ENCODE measurements around the gene DLGAP1. TPM values are rescaled to one million over a fixed set of nuclear protein-coding genes. Genes with fewer than 3 reads are reported as not detected.

Gene DLGAP1
- total and polyA plus RNA-seq, 10 of the 15 experiments (the other 5 are each of a cell fraction or from before 2014, with no cell fraction given), result 0.23 to 27.6 (median 1.9) TPM

DNA sequence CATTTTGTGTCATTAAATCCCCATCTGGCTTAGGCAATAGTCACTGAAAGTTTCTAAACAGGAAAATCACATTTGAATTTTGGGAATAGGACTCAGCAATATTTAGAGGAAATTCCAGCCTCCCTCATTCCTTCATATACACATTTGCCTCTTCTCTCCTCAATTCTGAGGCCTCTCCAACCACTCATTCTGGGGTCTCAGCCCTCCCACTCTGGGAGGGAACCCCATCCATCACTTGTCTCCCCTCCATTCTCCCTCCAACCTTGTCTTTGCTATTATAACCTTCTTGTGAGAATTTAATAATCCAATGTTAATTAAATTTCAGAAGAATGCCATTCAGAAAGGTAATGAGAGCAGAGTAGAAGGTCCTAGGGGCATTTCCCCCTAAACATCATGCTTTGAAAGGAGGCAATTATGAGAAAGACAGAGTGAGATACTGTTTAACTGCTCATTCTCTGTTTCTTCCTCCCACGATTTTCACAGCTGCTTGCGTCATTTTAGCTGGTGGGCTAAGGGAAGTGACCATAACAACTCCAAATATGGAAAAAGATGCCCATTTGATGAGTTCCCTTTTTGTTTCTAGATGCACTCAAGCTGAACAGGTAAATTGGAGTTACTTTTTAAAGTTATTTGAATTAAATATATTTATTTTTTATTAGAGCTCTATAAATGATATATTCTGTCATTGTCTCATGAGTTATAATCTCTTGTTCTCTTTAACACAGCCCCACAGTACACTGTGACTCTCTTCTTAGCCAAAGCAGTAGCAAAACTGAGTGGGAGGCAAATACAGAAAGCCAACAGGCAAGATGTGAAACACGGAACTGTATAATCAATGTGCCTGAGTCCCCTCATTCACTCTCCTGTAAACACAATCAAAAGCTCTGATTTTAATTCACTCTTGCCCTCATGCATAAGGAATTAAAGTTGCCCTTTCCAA lies 135.1 kb downstream of the DLGAP1 start:
- H2AFZ ChIP-seq (ENCODE audit: control insufficient read depth, low read depth, low read length), result no peak overlapping the region
- TSS peak; percentile 72 for BruUV-seq (replicated peaks)
- H3K4me1 ChIP-seq (ENCODE audit: control insufficient read depth, insufficient read depth, low read length), result no peaks in the 10 kb centered on the region
- DNase-seq (ENCODE audit: low read depth, low spot score), result peak; percentile 64
- H4K20me1 ChIP-seq (ENCODE audit: control insufficient read depth, insufficient read depth), result no peaks in the 10 kb centered on the region
- RAD21 ChIA-PET (ENCODE audit: unreplicated experiment), result interaction anchor here (0.7 to 3.9 kb wide), 41 partner anchors 12 to 703 kb away, joined by 3 to 27 read pairs (median 4); no protein-coding TSS in a partner anchor
- in situ Hi-C loops (cut with MboI) (loop anchor here (5.0 kb wide), 1 partner anchor 48 kb away; no protein-coding TSS in a partner anchor), intact Hi-C loops (cut with micrococcal nuclease; ENCODE audit: unreplicated experiment) (loop anchor here (1.0 to 10.0 kb wide), 6 partner anchors 35 to 735 kb away; no protein-coding TSS in a partner anchor)
- CTCF ChIA-PET, result interaction anchor here (0.7 to 1.3 kb wide), 10 partner anchors 13 to 130 kb away, joined by 3 to 4 read pairs (median 3); no protein-coding TSS in a partner anchor
- no peak overlapping the region for H3K4me2 ChIP-seq (ENCODE audit: control insufficient read depth, insufficient read depth)
- H3K4me3 ChIP-seq, result no peak overlapping the region
- H3K9ac ChIP-seq (ENCODE audit: control insufficient read depth, insufficient read depth, low read length), result no peak overlapping the region
- peak; percentile 66 for FAIRE-seq
- H3K27ac ChIP-seq (ENCODE audit: control insufficient read depth, insufficient read depth), result no peak overlapping the region; the same call in 1 of the 2 replicates
- H3K36me3 ChIP-seq (ENCODE audit: control insufficient read depth in 2 of 2, insufficient read depth in 2 of 2, low read length in 1 of 2), result no peaks in the 10 kb centered on the region
- no peaks in the 10 kb centered on the region for H3K9me3 ChIP-seq (replicated peaks; ENCODE audit: control insufficient read depth, insufficient read depth, low read length)
- H3K27me3 ChIP-seq (replicated peaks in 1 of 2; ENCODE audit: control insufficient read depth in 2 of 2, insufficient read depth in 2 of 2, low read length in 1 of 2), result no peaks in the 10 kb centered on the region
- WGBS (ENCODE audit: insufficient coverage, insufficient replicate concordance, low lambda C conversion rate, missing lambda C conversion rate), result 13% methylated on average over 3 of the region's 3 CpGs
- POLR2A ChIA-PET, result interaction anchor here (0.7 to 2.0 kb wide), 16 partner anchors 9 to 133 kb away, joined by 3 to 9 read pairs (median 4); no protein-coding TSS in a partner anchor
- no peaks in the 10 kb centered on the region for H3K79me2 ChIP-seq (ENCODE audit: control insufficient read depth, insufficient read depth, low read length)
- ATAC-seq, result peak; percentile 91
- SMC1A ChIA-PET (ENCODE audit: uncharacterized antibody, unreplicated experiment), result interaction anchor here (0.6 to 4.4 kb wide), 39 partner anchors 8 to 320 kb away, joined by 3 to 56 read pairs (median 6); no protein-coding TSS in a partner anchor
- TF ChIP-seq NRF1 (conservative IDR thresholded peaks at IDR 0.05; ENCODE audit: low read depth, low read length) (no peak), EP300 (IDR thresholded peaks at IDR 0.05; ENCODE audit: borderline replicate concordance in 1 of 2, control insufficient read depth in 1 of 2, low read depth in 2 of 2, low read length in 2 of 2) (peak; percentile 88 to 90; a peak in 3 of 4 replicates), RFX5 (IDR thresholded peaks at IDR 0.05; ENCODE audit: low read depth, low read length) (no peak), BRCA1 (IDR thresholded peaks at IDR 0.05; ENCODE audit: low read depth, low read length) (no peak), MYB (IDR thresholded peaks at IDR 0.05; ENCODE audit: borderline replicate concordance, low read depth, low read length) (peak; percentile 89), HDGF (IDR thresholded peaks at IDR 0.05) (0 out of 2 replicates have a peak, but pooled peaks have one; percentile 29), RCOR1 (conservative IDR thresholded peaks at IDR 0.05; ENCODE audit: low read depth, low read length) (no peak), SREBF2 (IDR thresholded peaks at IDR 0.05; ENCODE audit: low read length) (no peak), HDAC2 (IDR thresholded peaks at IDR 0.05) (no peak), NR2C1 (IDR thresholded peaks at IDR 0.05) (no peak), ZBED1 (IDR thresholded peaks at IDR 0.05; ENCODE audit: borderline replicate concordance) (no peak), CHD2 (IDR thresholded peaks at IDR 0.05; ENCODE audit: borderline replicate concordance, low read depth, low read length) (peak; percentile 59; the same call in 1 of the 2 replicates), POLR2AphosphoS2 (IDR thresholded peaks at IDR 0.05; ENCODE audit: low read depth, low read length) (no peak), LARP7 (IDR thresholded peaks at IDR 0.05) (no peak), CHD4 (IDR thresholded peaks at IDR 0.05) (no peak), GATAD2B (conservative IDR thresholded peaks at IDR 0.05; ENCODE audit: low read depth) (0 out of 2 replicates have a peak, but pooled peaks have one; percentile 16)
- TF ChIP-seq, protein P1, sequence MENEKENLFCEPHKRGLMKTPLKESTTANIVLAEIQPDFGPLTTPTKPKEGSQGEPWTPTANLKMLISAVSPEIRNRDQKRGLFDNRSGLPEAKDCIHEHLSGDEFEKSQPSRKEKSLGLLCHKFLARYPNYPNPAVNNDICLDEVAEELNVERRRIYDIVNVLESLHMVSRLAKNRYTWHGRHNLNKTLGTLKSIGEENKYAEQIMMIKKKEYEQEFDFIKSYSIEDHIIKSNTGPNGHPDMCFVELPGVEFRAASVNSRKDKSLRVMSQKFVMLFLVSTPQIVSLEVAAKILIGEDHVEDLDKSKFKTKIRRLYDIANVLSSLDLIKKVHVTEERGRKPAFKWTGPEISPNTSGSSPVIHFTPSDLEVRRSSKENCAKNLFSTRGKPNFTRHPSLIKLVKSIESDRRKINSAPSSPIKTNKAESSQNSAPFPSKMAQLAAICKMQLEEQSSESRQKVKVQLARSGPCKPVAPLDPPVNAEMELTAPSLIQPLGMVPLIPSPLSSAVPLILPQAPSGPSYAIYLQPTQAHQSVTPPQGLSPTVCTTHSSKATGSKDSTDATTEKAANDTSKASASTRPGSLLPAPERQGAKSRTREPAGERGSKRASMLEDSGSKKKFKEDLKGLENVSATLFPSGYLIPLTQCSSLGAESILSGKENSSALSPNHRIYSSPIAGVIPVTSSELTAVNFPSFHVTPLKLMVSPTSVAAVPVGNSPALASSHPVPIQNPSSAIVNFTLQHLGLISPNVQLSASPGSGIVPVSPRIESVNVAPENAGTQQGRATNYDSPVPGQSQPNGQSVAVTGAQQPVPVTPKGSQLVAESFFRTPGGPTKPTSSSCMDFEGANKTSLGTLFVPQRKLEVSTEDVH (IDR thresholded peaks at IDR 0.05; ENCODE audit: low read depth, partially characterized antibody), result no peak
- TF ChIP-seq, protein P2, sequence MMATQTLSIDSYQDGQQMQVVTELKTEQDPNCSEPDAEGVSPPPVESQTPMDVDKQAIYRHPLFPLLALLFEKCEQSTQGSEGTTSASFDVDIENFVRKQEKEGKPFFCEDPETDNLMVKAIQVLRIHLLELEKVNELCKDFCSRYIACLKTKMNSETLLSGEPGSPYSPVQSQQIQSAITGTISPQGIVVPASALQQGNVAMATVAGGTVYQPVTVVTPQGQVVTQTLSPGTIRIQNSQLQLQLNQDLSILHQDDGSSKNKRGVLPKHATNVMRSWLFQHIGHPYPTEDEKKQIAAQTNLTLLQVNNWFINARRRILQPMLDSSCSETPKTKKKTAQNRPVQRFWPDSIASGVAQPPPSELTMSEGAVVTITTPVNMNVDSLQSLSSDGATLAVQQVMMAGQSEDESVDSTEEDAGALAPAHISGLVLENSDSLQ (IDR thresholded peaks at IDR 0.05), result no peak; the same call in 1 of the 2 replicates
